Activated T-cell treated with anti-CD3 and anti-CD28 coated beads for 48 hours (primary cell): Measurements from ENCODE around the gene RFTN2.
"Not testable (repeated sequence)": the region's sequence is repeated elsewhere in the genome, so short reads cannot be mapped to it uniquely, and the experiment has no call there.

Experiments used
- DNase-seq: peaks from one replicate; pipeline ENCODE4 v3.0.0-alpha.2; 2020; ENCODE audit warnings: low read depth

The RFTN2 gene

GRCh38 chr2:197675246-197675645 lies at the start of gene RFTN2:
Gene RFTN2, minus strand, starts transcription at chr2:197675587. Its CDS starts 129 bp downstream, at chr2:197675458.
- DNase-seq = no peak

- DNase-seq = no peak
Observed at GRCh38 chr2:197717863-197718262, 42.5 kb upstream of the RFTN2 start.

GRCh38 chr2:197713271-197713670 lies 37.9 kb upstream of the RFTN2 start:
- DNase-seq = no peak

- no peak for DNase-seq
Observed at GRCh38 chr2:197711578-197711977, 36.2 kb upstream of the RFTN2 start.

- peak; percentile 12 for DNase-seq
Observed at GRCh38 chr2:197710424-197711042, 35.1 kb upstream of the RFTN2 start.

GRCh38 chr2:197709140-197709539 lies 33.8 kb upstream of the RFTN2 start:
- DNase-seq = not testable (repeated sequence)

GRCh38 chr2:197708331-197708730 lies 32.9 kb upstream of the RFTN2 start:
- no peak for DNase-seq

GRCh38 chr2:197707316-197708213 lies 32.2 kb upstream of the RFTN2 start:
- no peak for DNase-seq

- DNase-seq = no peak
Observed at GRCh38 chr2:197706839-197707207, 31.4 kb upstream of the RFTN2 start.

- no peak for DNase-seq
Observed at GRCh38 chr2:197705912-197706838, 30.8 kb upstream of the RFTN2 start.

- peak; percentile 92 for DNase-seq
Observed at GRCh38 chr2:197705121-197705911, 29.9 kb upstream of the RFTN2 start, which contains the start of gene MARS2. Gene MARS2, plus strand, starts transcription at chr2:197705369. Its CDS starts 37 bp downstream, at chr2:197705406.

- DNase-seq = no peak
Observed at GRCh38 chr2:197704434-197705120, 29.2 kb upstream of the RFTN2 start.

- DNase-seq = no peak
Observed at GRCh38 chr2:197700960-197701359, 25.6 kb upstream of the RFTN2 start.

- DNase-seq = not testable (repeated sequence)
Observed at GRCh38 chr2:197699724-197700123, 24.3 kb upstream of the RFTN2 start.

GRCh38 chr2:197696571-197696970 lies 21.2 kb upstream of the RFTN2 start:
- DNase-seq = not testable (repeated sequence)

- not testable (repeated sequence) for DNase-seq
Observed at GRCh38 chr2:197695971-197696370, 20.6 kb upstream of the RFTN2 start.

- DNase-seq = not testable (repeated sequence)
Observed at GRCh38 chr2:197695206-197695605, 19.8 kb upstream of the RFTN2 start.

- no peak for DNase-seq
Observed at GRCh38 chr2:197677483-197677882, 2.1 kb upstream of the RFTN2 start.

- no peak for DNase-seq
Observed at GRCh38 chr2:197677056-197677455, 1.7 kb upstream of the RFTN2 start.

GRCh38 chr2:197675711-197676188 lies 363 bp upstream of the RFTN2 start:
- DNase-seq = no peak

- no peak for DNase-seq
Observed at GRCh38 chr2:197674591-197674990, 796 bp downstream of the RFTN2 start.
